Keratinocyte (primary cell): ENCODE data around the gene IRF8. TPM values are rescaled to one million over a fixed set of nuclear protein-coding genes. Genes with fewer than 3 reads are reported as not detected.

ENCODE experiments used
- DNase-seq: peaks from one replicate; pipeline ENCODE4 v3.0.0-alpha.2; 2011; ENCODE audit warnings: low read depth, missing footprints, low spot score
- FAIRE-seq: peaks from 2 replicates; lab custom pipeline; 2011; peaks lifted over from hg19 to GRCh38; lab: Jason Lieb, UNC
- H2AFZ ChIP-seq: 2 replicates; pipeline ENCODE4 v1.6.0; 2012; ENCODE audit warnings: low read length, control low read depth, inconsistent platforms; ENCODE audit not compliant: control insufficient read depth
- H3K27ac ChIP-seq: 2 replicates; pipeline ENCODE4 v1.5.1; 2011; ENCODE audit warnings: low read length; ENCODE audit not compliant: control insufficient read depth, insufficient read depth
- H3K27me3 ChIP-seq: 3 replicates; pipeline ENCODE4 v1.6.0; 2011; ENCODE audit warnings: low read length; ENCODE audit not compliant: control insufficient read depth, insufficient read depth; ENCODE audit errors: extremely low read depth
- H3K36me3 ChIP-seq, 2 experiments: 2 replicates in 1 of 2; 3 replicates in 1 of 2; pipeline ENCODE4 v1.5.1; 2011; ENCODE audit warnings: low read length in 2 of 2, mild to moderate bottlenecking in 1 of 2; ENCODE audit not compliant: control insufficient read depth in 2 of 2, insufficient read depth in 2 of 2; ENCODE audit errors: extremely low read depth in 1 of 2
- H3K4me1 ChIP-seq: 3 replicates; pipeline ENCODE4 v1.5.1; 2011; ENCODE audit warnings: low read length; ENCODE audit not compliant: control insufficient read depth, insufficient read depth; ENCODE audit errors: extremely low read depth
- H3K4me2 ChIP-seq: 3 replicates; pipeline ENCODE4 v1.6.0; 2011; ENCODE audit warnings: low read depth, low read length; ENCODE audit not compliant: control insufficient read depth, insufficient read depth; ENCODE audit errors: extremely low read depth
- H3K4me3 ChIP-seq, 3 experiments: fragments of 200-600 bp in 1 of 3; sonication (generic) in 1 of 3; 2 replicates in 2 of 3; 3 replicates in 1 of 3; pipeline ENCODE4 v1.5.1; 2011 to 2016; ENCODE audit warnings: low read length in 3 of 3, mild to moderate bottlenecking in 3 of 3, control low read depth in 2 of 3, inconsistent platforms in 1 of 3, low read depth in 1 of 3, mixed read lengths in 1 of 3, mixed run types in 1 of 3, moderate library complexity in 1 of 3; ENCODE audit not compliant: control insufficient read depth in 2 of 3, insufficient read depth in 2 of 3; ENCODE audit errors: extremely low read depth in 1 of 3
- H3K79me2 ChIP-seq: 2 replicates; pipeline ENCODE4 v1.6.0; 2012; ENCODE audit warnings: low read length; ENCODE audit not compliant: control insufficient read depth, insufficient read depth
- H3K9ac ChIP-seq: 3 replicates; pipeline ENCODE4 v1.6.0; 2011; ENCODE audit warnings: low read length; ENCODE audit not compliant: control insufficient read depth, insufficient read depth; ENCODE audit errors: extremely low read depth
- H3K9me1 ChIP-seq: 3 replicates; pipeline ENCODE4 v1.6.0; 2011; ENCODE audit warnings: low read length; ENCODE audit not compliant: control insufficient read depth, insufficient read depth; ENCODE audit errors: extremely low read depth
- H3K9me3 ChIP-seq: 2 replicates; pipeline ENCODE4 v1.5.1; 2012; ENCODE audit warnings: low read depth, low read length; ENCODE audit not compliant: control insufficient read depth
- H4K20me1 ChIP-seq: 3 replicates; pipeline ENCODE4 v1.6.0; 2011; ENCODE audit warnings: low read length; ENCODE audit not compliant: control insufficient read depth, insufficient read depth; ENCODE audit errors: extremely low read depth
- CTCF ChIP-seq, 3 experiments: IDR thresholded peaks in 1 of 3; conservative IDR thresholded peaks in 1 of 3; optimal IDR thresholded peaks in 1 of 3; 2 replicates in 2 of 3; 3 replicates in 1 of 3; pipeline versions ENCODE3 to v1.5.1; 2011; ENCODE audit warnings: low read length in 3 of 3, mild to moderate bottlenecking in 3 of 3, moderate library complexity in 2 of 3, control low read depth in 1 of 3, inconsistent platforms in 1 of 3; ENCODE audit not compliant: insufficient read depth in 2 of 3; ENCODE audit errors: extremely low read depth in 1 of 3
- EZH2 ChIP-seq: IDR thresholded peaks from one replicate; pipeline ENCODE4 v1.6.1; 2012; ENCODE audit warnings: inconsistent platforms, mild to moderate bottlenecking, low read length, moderate library complexity
- dilution Hi-C: fragments of 300-500 bp; cut with MboI; formaldehyde crosslinking; loops from one replicate; pipeline ENCODE4 v1.7.0; 2020; ENCODE audit warnings: low sequenced_read_pairs; ENCODE audit not compliant: extremely low pct_ligation_motif_present
- polyA plus RNA-seq, 5 experiments: library from polyadenylated mRNA; depleted of rRNA in 3 of 5; stranded (reverse) in 3 of 5; stranded (forward) in 1 of 5; unstranded in 1 of 5; fragments of >200 nt; gene quantifications; 1 replicate in 1 of 5; 2 replicates in 3 of 5; 3 replicates in 1 of 5; pipeline versions ENCODE4 v1.2.1 to v1.2.3, GENCODE V29; 2011 to 2012; ENCODE audit warnings: missing spikeins in 2 of 5, low read depth in 1 of 5, low replicate concordance in 1 of 5

IRF8 gene
- polyA plus RNA-seq, 1 donor (not counting 4 experiments of a cell fraction or from before 2014, with no cell fraction given), result not detected

DNA sequence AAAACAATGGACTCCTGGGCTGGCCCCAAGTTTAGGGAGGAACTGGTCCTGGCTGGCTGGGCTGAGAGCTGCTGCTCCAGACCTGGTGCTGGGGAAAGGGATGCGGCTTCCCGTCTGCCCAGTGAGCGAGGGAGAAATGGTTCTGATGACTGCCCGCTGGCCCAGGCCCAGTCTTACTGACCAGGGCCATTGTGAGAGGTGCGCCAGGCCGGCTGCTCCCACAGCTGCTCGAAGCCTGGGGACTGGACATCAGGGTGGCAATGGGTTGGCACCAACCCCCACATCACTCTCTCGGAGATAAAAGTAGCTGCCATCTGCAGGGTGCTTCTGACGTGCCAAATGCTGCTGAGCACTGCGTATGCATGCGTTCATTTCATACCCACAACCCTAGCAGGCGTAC, 53.2 kb downstream of the IRF8 start:
- H3K9ac ChIP-seq, result no peak overlapping the region
- H3K4me3 ChIP-seq, result no peak overlapping the region
- dilution Hi-C loops, result no loop called here
- no peak overlapping the region for H3K27ac ChIP-seq
- H3K36me3 ChIP-seq, result no peaks in the 10 kb centered on the region
- no peak overlapping the region for H2AFZ ChIP-seq
- no peaks in the 10 kb centered on the region for H3K79me2 ChIP-seq
- no peak for TF ChIP-seq CTCF (optimal IDR thresholded peaks at IDR 0.05 in 1 of 3, IDR thresholded peaks at IDR 0.05 in 1 of 3, conservative IDR thresholded peaks at IDR 0.05 in 1 of 3; ENCODE audit: extremely low read depth in 1 of 3, insufficient read depth in 2 of 3, low read length in 3 of 3)
- TF ChIP-seq EZH2, result no peak
- FAIRE-seq, result no peak
- H3K9me3 ChIP-seq, result no peaks in the 10 kb centered on the region
- H3K4me1 ChIP-seq, result no peaks in the 10 kb centered on the region
- H3K4me2 ChIP-seq, result no peak overlapping the region
- H3K9me1 ChIP-seq, result no peaks in the 10 kb centered on the region
- no peaks in the 10 kb centered on the region for H4K20me1 ChIP-seq
- DNase-seq, result no peak
- peaks cover 2% of the 10 kb centered on the region for H3K27me3 ChIP-seq

DNA sequence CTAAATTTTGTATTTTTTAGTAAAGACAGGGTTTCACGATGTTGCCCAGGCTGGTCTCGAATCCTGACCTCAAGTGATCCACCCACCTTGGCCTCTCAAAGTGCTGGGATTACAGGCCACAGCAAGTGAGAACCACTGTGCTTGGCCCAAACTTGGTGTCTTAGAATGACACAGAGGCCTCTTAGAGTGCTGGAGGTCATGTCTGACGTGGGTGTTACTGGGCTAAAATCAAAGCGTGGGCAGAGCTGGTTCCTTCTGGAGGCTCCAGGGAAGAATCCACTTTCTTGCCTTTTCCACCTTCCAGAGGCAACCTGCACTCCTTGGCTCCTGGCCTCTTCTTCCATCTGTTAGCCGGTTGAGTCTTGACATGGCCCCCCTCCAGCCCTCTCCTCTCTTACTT, 53.8 kb downstream of the IRF8 start:
- FAIRE-seq, result no peak
- H3K27me3 ChIP-seq, result peaks cover 2% of the 10 kb centered on the region

More for the DNA sequence above, 53.8 kb downstream of the IRF8 start:
- DNase-seq, result no peak
- no peaks in the 10 kb centered on the region for H4K20me1 ChIP-seq
- no peak overlapping the region for H2AFZ ChIP-seq
- H3K4me2 ChIP-seq, result no peak overlapping the region
- dilution Hi-C loops, result no loop called here
- H3K9ac ChIP-seq, result no peak overlapping the region
- no peak overlapping the region for H3K4me3 ChIP-seq
- no peaks in the 10 kb centered on the region for H3K9me3 ChIP-seq
- H3K36me3 ChIP-seq, result no peaks in the 10 kb centered on the region
- no peak for TF ChIP-seq EZH2
- TF ChIP-seq CTCF (optimal IDR thresholded peaks at IDR 0.05 in 1 of 3, IDR thresholded peaks at IDR 0.05 in 1 of 3, conservative IDR thresholded peaks at IDR 0.05 in 1 of 3; ENCODE audit: extremely low read depth in 1 of 3, insufficient read depth in 2 of 3, low read length in 3 of 3), result no peak
- H3K27ac ChIP-seq, result no peak overlapping the region
- no peaks in the 10 kb centered on the region for H3K79me2 ChIP-seq
- no peaks in the 10 kb centered on the region for H3K4me1 ChIP-seq
- H3K9me1 ChIP-seq, result no peaks in the 10 kb centered on the region
